ENCODE measurements around the gene EIF5.

EIF5 gene

GRCh38 chr14:103370087-103370486 lies 36.0 kb downstream of the EIF5 start:
- TF ChIP-seq EZH2phosphoT487 (IDR thresholded peaks at IDR 0.05; ENCODE audit: borderline replicate concordance, low read length): no peak
- TF ChIP-seq CTCF (IDR thresholded peaks at IDR 0.05; ENCODE audit: low read depth, low read length, poor library complexity, severe bottlenecking): no peak
- Histone ChIP-seq H3K27ac (ENCODE audit: low read depth, low read length) (no peak overlapping the region), H3K4me3 (ENCODE audit: low read length) (no peak overlapping the region), H3K79me2 (ENCODE audit: control insufficient read depth, low read length) (no peaks in the 10 kb centered on the region), H3F3A (ENCODE audit: control insufficient read depth, insufficient read depth) (no peaks in the 10 kb centered on the region), H3K9me3 (ENCODE audit: control insufficient read depth, insufficient read depth, low read length) (no peaks in the 10 kb centered on the region), H3K36me3 (ENCODE audit: control insufficient read depth, low read length) (no peaks in the 10 kb centered on the region), H3K4me1 (ENCODE audit: control insufficient read depth, low read length) (no peaks in the 10 kb centered on the region), H4K20me1 (ENCODE audit: control insufficient read depth, insufficient read depth, low read depth, low read length) (no peaks in the 10 kb centered on the region), H3K27me3 (ENCODE audit: control insufficient read depth, low read length) (peaks cover 7% of the 10 kb centered on the region; the same call in 1 of the 2 replicates), H3K9me2 (replicated peaks; ENCODE audit: control insufficient read depth, low read length) (no peaks in the 10 kb centered on the region), H3K4me2 (ENCODE audit: low read length) (no peak overlapping the region)

- no peaks in the 10 kb centered on the region for H3K4me1 ChIP-seq (ENCODE audit: control insufficient read depth, low read length)
- no peaks in the 10 kb centered on the region for H3F3A ChIP-seq (ENCODE audit: control insufficient read depth, insufficient read depth)
- no peaks in the 10 kb centered on the region for H3K79me2 ChIP-seq (ENCODE audit: control insufficient read depth, low read length)
- no peak overlapping the region for H3K27ac ChIP-seq (ENCODE audit: low read depth, low read length)
- H3K4me3 ChIP-seq (ENCODE audit: low read length): no peak overlapping the region
- no peaks in the 10 kb centered on the region for H4K20me1 ChIP-seq (ENCODE audit: control insufficient read depth, insufficient read depth, low read depth, low read length)
- no peak for TF ChIP-seq CTCF (IDR thresholded peaks at IDR 0.05; ENCODE audit: low read depth, low read length, poor library complexity, severe bottlenecking)
- TF ChIP-seq EZH2phosphoT487 (IDR thresholded peaks at IDR 0.05; ENCODE audit: borderline replicate concordance, low read length): no peak
- peaks cover 7% of the 10 kb centered on the region; the same call in 1 of the 2 replicates for H3K27me3 ChIP-seq (ENCODE audit: control insufficient read depth, low read length)
- no peak overlapping the region for H3K4me2 ChIP-seq (ENCODE audit: low read length)
- H3K9me2 ChIP-seq (replicated peaks; ENCODE audit: control insufficient read depth, low read length): no peaks in the 10 kb centered on the region
- H3K9me3 ChIP-seq (ENCODE audit: control insufficient read depth, insufficient read depth, low read length): no peaks in the 10 kb centered on the region
- no peaks in the 10 kb centered on the region for H3K36me3 ChIP-seq (ENCODE audit: control insufficient read depth, low read length)
Measured at GRCh38 chr14:103372017-103372416, 38.0 kb downstream of the EIF5 start.

- Histone ChIP-seq H3K79me2 (ENCODE audit: control insufficient read depth, low read length) (no peaks in the 10 kb centered on the region), H3K4me3 (ENCODE audit: low read length) (no peak overlapping the region), H3K9me2 (replicated peaks; ENCODE audit: control insufficient read depth, low read length) (no peaks in the 10 kb centered on the region), H4K20me1 (ENCODE audit: control insufficient read depth, insufficient read depth, low read depth, low read length) (no peaks in the 10 kb centered on the region), H3K4me1 (ENCODE audit: control insufficient read depth, low read length) (no peaks in the 10 kb centered on the region), H3K27me3 (ENCODE audit: control insufficient read depth, low read length) (peaks cover 7% of the 10 kb centered on the region; the same call in 1 of the 2 replicates), H3K27ac (ENCODE audit: low read depth, low read length) (no peak overlapping the region), H3K4me2 (ENCODE audit: low read length) (no peak overlapping the region), H3K36me3 (ENCODE audit: control insufficient read depth, low read length) (no peaks in the 10 kb centered on the region), H3F3A (ENCODE audit: control insufficient read depth, insufficient read depth) (no peaks in the 10 kb centered on the region), H3K9me3 (ENCODE audit: control insufficient read depth, insufficient read depth, low read length) (no peaks in the 10 kb centered on the region)
- TF ChIP-seq CTCF (IDR thresholded peaks at IDR 0.05; ENCODE audit: low read depth, low read length, poor library complexity, severe bottlenecking) (no peak), EZH2phosphoT487 (IDR thresholded peaks at IDR 0.05; ENCODE audit: borderline replicate concordance, low read length) (no peak)
Measured at GRCh38 chr14:103372552-103373304, 38.7 kb downstream of the EIF5 start.
